Stimulated activated naive CD8-positive, alpha-beta T cell treated with anti-CD3 and anti-CD28 coated beads, Interleukin-15, Interleukin-2, amounts not matched to agents 100 U/mL and 50 U/mL, for 24 hours (primary cell): ENCODE data around the gene HOXD3.

Source experiments
- ATAC-seq: fragments of 150-1000 bp; cut with Tn5 transposase; one replicate; pipeline ENCODE4 v1.10.0; 2021
- DNase-seq: peaks from one replicate; pipeline ENCODE4 v3.0.0; 2021

Gene HOXD3

DNA sequence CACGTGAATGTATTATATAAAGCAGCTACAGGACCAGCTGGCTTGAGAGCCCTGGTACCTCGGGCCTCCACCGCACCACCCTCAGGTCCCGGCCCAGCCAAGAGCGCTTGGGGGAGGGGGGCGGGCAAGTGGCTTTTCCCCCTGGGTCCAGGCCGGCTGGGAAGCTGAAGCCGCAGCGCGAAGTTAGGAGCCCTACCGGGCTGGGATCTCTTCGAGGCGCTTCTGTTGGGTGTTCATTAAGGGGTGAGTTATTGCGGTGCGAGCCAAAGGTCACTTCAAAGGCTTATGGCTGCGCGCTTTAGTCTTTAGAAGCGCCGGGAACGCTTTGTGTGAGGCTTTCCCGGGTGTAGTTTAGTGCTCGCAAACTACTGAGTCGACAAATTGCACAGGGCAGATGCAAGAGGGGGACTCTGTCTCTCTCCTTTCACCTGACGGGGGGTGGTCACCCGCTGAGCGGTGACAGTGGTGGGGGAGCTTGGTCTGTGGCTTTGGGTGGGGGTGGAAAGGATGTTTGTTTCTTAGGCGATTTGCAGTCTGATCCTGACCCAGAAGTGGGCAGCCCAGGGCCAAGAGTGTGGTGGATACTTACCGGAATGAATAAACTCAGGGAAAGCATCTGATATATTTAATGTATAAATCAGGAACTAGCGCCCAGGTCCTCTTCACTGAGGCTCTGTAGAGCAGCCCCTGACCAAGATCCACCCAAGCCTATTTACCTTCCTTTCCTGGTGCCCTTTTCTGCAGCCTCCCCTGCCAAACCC is 6.0 kb downstream of the HOXD3 start:
- no peak for ATAC-seq
- DNase-seq = no peak

DNA sequence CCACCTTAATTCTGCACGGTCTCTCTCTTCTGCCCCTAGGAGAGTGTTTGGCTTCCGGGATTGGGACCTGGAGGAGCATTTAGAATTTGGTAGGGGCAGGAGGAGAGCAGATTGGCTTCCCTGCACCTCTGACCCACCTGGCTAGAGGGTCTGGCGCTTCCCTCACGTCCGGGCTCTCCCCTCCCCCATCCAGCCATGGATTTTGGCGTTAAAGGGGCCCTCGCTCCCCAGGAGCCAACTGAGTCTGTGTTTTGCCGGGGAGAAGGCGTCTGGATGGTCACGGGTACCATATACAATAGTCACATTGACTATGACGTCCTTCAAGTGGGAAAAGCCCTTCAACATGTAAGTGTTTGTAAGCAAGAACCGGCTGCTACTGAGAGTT is 6.6 kb downstream of the HOXD3 start:
- no peak for ATAC-seq

GRCh38 chr2:176164201-176164600 is 7.1 kb downstream of the HOXD3 start:
- ATAC-seq (no peak), DNase-seq (no peak)

More for the DNA sequence above, 6.6 kb downstream of the HOXD3 start:
- no peak for DNase-seq

DNA sequence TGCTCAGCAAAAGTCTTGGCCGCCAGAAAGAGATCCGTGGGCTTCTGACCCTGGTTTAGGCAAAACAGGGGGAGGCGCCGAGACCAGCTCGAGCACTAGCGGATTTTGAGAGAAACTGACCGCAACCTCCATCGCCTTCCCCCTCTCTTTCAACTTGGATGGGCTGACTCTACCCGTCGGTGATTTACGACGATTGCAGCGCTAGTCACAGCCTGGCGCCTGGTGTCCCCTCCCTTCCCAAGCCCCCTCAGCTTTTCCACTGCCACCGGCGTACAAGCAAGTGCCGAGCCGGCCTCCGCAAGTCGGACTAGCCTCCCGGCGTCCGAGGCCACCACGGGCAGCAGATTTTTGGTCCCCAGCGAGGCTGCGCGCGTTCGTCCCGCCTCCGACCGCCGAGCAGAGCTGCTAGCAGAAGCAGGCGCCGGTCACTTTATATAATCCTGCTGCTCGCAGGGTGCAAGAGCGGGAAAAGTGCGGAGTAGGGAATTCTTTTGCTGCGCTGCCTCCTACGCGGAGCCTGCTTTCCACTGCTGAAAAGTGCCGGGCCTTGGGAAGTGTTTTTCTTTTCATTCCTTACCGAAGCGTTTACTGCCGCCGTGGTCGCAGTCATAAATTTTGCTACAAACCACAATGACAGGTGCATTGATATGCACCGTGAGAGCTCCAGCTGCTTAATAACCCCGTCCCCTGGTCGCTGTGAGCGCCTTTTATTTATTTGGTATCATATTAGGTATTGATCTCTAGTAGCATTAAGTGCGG is 7.7 kb downstream of the HOXD3 start:
- ATAC-seq (no peak), DNase-seq (no peak)

DNA sequence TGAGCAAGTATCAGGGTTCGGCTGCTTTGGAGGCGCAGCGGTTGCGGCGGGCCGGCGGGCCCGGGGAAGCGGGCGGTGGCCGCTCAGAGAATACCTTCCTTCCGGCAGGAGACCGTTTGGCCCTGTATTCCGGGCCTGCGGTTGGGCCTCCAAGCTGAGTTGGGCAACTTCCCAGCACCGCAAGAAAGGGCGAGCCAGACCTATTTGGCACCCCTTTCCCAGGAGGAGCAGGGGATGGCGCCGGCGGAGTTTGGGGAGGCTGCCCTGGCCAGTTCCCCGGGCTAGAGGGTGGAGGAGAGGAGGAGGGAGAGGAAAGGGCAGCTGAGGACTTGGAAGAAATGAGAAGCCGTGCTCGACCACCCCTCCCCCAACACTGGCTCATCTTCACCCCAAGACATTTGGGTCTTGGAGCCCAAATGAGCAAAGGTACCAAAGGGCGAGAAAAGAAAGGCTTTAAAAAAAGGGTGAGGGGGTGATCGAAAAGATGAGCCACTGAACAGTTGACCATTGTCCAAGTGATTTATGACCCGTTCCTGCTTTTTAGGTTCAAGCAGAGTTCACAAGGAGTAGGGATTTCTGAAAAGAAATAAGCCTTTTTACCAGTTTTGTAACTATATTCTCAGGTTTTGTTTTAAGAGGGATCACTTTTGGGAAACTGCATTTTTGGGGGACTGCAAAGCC is 8.4 kb downstream of the HOXD3 start:
- no peak for ATAC-seq
- no peak for DNase-seq

DNA sequence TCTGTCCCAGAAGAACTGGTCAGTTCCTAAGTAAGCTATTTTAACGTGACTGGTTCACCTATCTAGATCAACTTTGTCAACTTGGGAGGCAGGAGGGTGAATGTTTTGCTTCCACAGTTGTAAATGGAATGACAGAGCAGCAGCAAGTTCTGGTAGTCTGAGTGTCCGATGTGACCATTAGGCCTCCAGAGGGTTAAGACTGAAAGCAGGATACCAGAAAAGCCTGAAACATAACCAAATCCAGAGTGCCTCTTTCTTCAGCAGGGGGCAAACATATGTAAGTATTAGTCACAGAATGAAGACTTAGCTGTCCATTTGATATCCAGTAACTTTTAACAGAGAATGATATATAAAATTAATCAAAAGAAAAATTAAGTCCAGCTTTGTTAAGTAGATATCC is 9.2 kb downstream of the HOXD3 start:
- no peak for ATAC-seq
- no peak for DNase-seq

DNA sequence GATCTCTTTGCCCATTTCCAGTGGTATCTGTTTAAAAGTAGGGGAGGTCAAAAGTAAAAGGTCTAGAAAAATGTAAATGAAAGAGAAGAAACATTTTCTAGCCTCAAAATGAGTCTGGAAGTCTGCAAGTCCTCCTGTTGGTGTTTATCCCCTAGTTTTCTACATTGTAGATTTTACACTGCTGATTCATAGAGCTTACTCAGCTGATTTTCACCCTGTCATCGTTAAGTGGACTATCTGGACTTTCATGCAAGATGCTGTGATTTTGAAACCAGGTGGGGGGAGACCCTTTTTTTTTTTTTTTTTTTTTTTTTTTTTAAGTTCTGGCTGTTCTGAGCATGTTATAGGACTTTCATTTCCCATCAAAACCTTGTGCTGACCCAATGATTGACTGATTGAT is 10.3 kb downstream of the HOXD3 start:
- DNase-seq = no peak
- no peak for ATAC-seq

GRCh38 chr2:176169181-176169580 is 12.1 kb downstream of the HOXD3 start:
- ATAC-seq (no peak), DNase-seq (no peak)

DNA sequence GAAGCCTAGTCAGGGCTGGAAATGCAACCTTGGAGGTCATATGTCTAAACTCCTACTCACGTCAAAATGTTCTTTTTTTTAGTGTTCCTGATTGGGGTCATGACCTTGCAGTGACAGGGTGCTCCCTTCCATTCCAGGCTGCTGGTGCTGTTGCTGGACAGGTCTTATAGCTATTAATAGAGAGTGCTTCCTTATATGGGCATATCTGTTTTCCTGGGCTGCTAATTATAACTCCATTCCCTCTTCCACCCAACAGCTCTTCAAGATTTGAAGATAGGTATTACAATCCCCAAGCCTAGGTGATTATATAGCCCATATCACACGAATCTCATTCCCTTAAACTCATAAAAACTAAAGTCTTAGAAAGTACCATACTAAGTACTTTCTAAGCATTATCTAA is 12.6 kb downstream of the HOXD3 start:
- no peak for ATAC-seq
- DNase-seq = no peak

GRCh38 chr2:176170602-176171305 is 13.6 kb downstream of the HOXD3 start:
- no peak for ATAC-seq
- DNase-seq = no peak

- ATAC-seq (no peak), DNase-seq (no peak)
Measured at GRCh38 chr2:176171351-176172006, 14.4 kb downstream of the HOXD3 start.

- no peak for DNase-seq
Measured at GRCh38 chr2:176172007-176172894, 15.1 kb downstream of the HOXD3 start.

DNA sequence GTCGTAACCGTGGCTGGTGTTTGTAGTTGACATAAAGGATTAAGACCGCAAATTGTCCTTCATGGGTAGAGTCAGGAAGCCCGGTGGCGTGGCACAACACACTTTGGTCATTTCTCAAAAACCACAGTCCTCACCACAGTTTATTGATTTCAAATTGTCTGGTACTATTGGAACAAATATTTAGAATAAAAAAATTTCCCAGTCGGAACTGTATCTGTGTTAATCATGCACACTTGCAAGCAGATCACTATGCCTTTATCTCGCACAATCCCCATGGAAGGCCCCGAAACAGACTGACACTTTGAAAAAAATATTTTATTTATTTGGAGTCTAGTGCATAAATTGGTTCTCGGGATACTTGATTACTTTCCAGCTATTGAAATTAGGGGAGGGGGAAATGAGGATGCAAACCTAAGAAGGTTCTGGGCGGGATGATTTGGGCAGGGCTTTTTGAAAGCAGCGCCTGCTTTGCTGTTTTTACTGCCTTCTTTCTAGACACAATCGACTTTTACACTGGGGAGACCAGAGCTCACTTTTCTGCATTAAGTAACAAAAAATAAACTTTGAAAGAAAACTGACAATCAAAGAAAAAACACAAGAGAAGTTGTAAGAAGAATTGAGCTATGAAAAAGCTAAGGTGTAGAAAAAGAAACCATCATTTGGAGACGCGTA is 15.9 kb downstream of the HOXD3 start:
- ATAC-seq (no peak), DNase-seq (no peak)

More at GRCh38 chr2:176172007-176172894, 15.1 kb downstream of the HOXD3 start:
- no peak for ATAC-seq

GRCh38 chr2:176173567-176174381 is 16.7 kb downstream of the HOXD3 start:
- ATAC-seq (no peak), DNase-seq (no peak)

DNA sequence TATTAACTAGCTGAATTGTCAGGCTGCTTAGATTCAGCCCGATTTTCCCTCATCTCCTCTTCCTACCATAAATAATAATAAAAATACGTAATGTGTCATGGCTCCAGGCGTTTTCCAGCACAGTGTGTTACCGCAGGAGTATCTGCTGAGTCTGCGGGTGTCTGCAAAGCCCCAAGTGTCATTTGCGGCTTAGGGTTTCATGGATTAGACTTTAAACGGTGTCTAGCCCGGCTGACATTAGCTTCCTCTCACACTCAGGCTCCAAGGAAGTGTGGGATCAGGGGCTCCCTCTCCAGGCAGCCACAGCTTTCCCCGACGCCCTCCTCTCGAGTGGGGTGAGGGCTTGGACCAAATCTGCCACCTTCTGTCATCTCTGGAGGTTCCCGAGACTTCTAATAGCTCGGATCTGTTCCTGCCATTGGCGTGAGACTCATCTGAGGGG is 17.3 kb downstream of the HOXD3 start:
- ATAC-seq = no peak
- DNase-seq = no peak

- ATAC-seq = no peak
- DNase-seq = no peak
Measured at GRCh38 chr2:176174824-176175708, 18.0 kb downstream of the HOXD3 start.

DNA sequence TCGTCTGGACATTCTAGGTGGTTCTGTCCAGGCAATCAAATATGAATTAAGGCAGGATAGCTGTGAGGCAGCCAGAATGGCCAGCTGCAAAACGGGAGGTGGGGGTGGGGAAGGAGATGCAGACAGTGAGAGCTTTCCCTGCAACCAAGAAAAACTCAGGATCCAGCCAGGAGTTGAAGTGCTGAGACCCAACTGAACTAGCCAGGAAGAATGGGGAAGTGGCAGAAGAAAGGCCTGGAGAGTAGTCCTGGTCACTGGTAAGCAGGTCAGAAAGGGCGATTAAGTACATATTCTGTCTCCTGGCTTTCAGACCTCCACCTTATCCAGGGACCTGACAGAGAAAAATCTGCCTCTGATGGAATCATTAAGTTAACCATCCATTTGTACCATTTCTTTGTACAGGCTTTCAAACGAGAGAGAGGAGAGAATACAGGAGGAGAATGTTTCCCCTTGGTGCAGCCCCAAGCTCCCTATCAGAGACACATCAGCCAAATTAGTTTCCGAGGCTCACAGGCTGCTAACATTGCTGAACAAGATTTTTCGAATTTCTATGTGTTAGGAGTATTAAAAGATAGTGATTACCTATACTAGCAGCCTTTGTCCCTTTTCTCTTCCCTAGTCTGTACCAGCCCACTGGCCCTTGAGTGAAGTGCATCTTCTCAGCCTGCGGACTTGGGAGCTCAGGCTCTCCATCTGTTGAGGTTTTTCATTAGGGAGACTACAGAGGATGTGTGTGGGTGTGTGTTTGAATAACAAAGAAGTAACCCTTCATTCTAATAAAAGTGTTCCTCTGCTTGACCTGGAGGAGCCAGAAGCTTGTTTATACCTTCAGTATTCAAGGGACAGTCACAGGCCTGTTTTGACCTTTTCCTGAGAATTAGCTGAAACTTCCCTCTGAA is 18.9 kb downstream of the HOXD3 start:
- ATAC-seq = no peak
- DNase-seq = no peak
